HCT116 (cell line): ENCODE data around the gene PAXIP1. TPM values are rescaled to one million over a fixed set of nuclear protein-coding genes. Genes with fewer than 3 reads are reported as not detected.

Experiments
- ATAC-seq: fragments of 200-7000 bp; cut with Tn5 transposase; 2 replicates; pipeline ENCODE4 v1.9.1; 2020; ENCODE audit warnings: mild to moderate bottlenecking, moderate library complexity
- BruUV-seq: library from RNA; stranded (reverse); fragments of 400-500 nt; replicated peaks from 2 replicates; lab custom pipeline; 2021; lab: Mats Ljungman, UMichigan
- CTCF ChIA-PET: fragments of 300-600 bp; sonication (Branson Sonifier 250); formaldehyde crosslinking; loops from one replicate; lab custom pipeline; 2021; ENCODE audit warnings: antibody characterized with exemption; lab: Charles Lee
- POLR2A ChIA-PET: fragments of 300-600, 350-600 bp; sonication (Branson Sonifier 250); formaldehyde crosslinking; loops from one replicate; lab custom pipeline; 2021; ENCODE audit warnings: antibody characterized with exemption; lab: Charles Lee
- RAD21 ChIA-PET, 2 experiments: fragments of 300-600 bp; sonication (Branson Sonifier 250); formaldehyde crosslinking; loops; one replicate each; lab custom pipeline; 2023; ENCODE audit warnings: low total read pairs in 2 of 2; ENCODE audit not compliant: uncharacterized antibody in 2 of 2, unreplicated experiment in 2 of 2, low non-redundant PET in 1 of 2; lab: Charles Lee
- DNase-seq: peaks from one replicate; pipeline ENCODE4 v3.0.0-alpha.2; 2010; ENCODE audit warnings: low read depth, low spot score
- H2AFZ ChIP-seq: fragments of 200-600 bp; shearing (Covaris generic), sonication (generic); 2 replicates; pipeline ENCODE4 v1.6.1; 2017; ENCODE audit warnings: low read depth, mixed run types, mixed read lengths, antibody characterized with exemption, low read length; ENCODE audit not compliant: poor library complexity, severe bottlenecking
- H3K27ac ChIP-seq: 2 replicates; pipeline ENCODE4 v1.5.1; 2012; ENCODE audit warnings: low read depth, low read length
- H3K27me3 ChIP-seq: fragments of 200-600 bp; sonication (generic); 2 replicates; pipeline ENCODE4 v1.6.1; 2016; ENCODE audit warnings: mixed run types, low read length, mixed read lengths; ENCODE audit not compliant: insufficient read depth
- H3K36me3 ChIP-seq, 2 experiments: fragments of 200-500 bp in 1 of 2; fragments of 200-600 bp in 1 of 2; sonication (Bioruptor generic) in 1 of 2; sonication (generic) in 1 of 2; 2 replicates each; pipeline versions ENCODE4 v1.5.1 to v1.6.1; 2014 to 2016; ENCODE audit warnings: low read length in 2 of 2, inconsistent platforms in 1 of 2, mixed read lengths in 1 of 2, mixed run types in 1 of 2; ENCODE audit not compliant: insufficient read depth in 2 of 2, control insufficient read depth in 1 of 2
- H3K4me1 ChIP-seq, 2 experiments: fragments of 200-600 bp in 1 of 2; sonication (generic) in 1 of 2; 2 replicates each; pipeline versions ENCODE4 v1.5.1 to v1.6.1; 2012 to 2017; ENCODE audit warnings: low read length in 2 of 2, inconsistent platforms in 1 of 2, mild to moderate bottlenecking in 1 of 2, mixed read lengths in 1 of 2, mixed run types in 1 of 2, moderate library complexity in 1 of 2; ENCODE audit not compliant: insufficient read depth in 2 of 2, control insufficient read depth in 1 of 2
- H3K4me2 ChIP-seq: fragments of 200-600 bp; sonication (generic); 2 replicates; pipeline ENCODE4 v1.6.1; 2017; ENCODE audit warnings: mixed run types, low read length, mixed read lengths
- H3K4me3 ChIP-seq, 2 experiments: fragments of 200-600 bp in 1 of 2; sonication (generic) in 1 of 2; replicated peaks in 1 of 2; 2 replicates each; pipeline ENCODE4 v1.5.1; 2011 to 2016; ENCODE audit warnings: low read length in 2 of 2, control low read depth in 1 of 2, low read depth in 1 of 2, mild to moderate bottlenecking in 1 of 2, mixed read lengths in 1 of 2, mixed run types in 1 of 2
- H3K79me2 ChIP-seq: fragments of 200-600 bp; sonication (generic); 2 replicates; pipeline ENCODE4 v1.6.1; 2017; ENCODE audit warnings: mild to moderate bottlenecking, mixed run types, low read length, moderate library complexity, mixed read lengths; ENCODE audit not compliant: insufficient read depth
- H3K9ac ChIP-seq: fragments of 200-600 bp; sonication (generic); 2 replicates; pipeline ENCODE4 v1.6.1; 2016; ENCODE audit warnings: low read length, mixed read lengths
- H3K9me2 ChIP-seq: fragments of 200-600 bp; sonication (generic), shearing (Covaris generic); 2 replicates; pipeline ENCODE4 v1.6.1; 2017; ENCODE audit warnings: mixed run types, mild to moderate bottlenecking, moderate library complexity; ENCODE audit not compliant: insufficient read depth
- H3K9me3 ChIP-seq, 2 experiments: fragments of 200-500 bp in 1 of 2; fragments of 200-600 bp in 1 of 2; sonication (Bioruptor generic) in 1 of 2; sonication (generic) in 1 of 2; 2 replicates each; pipeline ENCODE4 v1.6.1; 2014 to 2017; ENCODE audit warnings: low read length in 2 of 2, mixed read lengths in 2 of 2, inconsistent platforms in 1 of 2, low read depth in 1 of 2, mild to moderate bottlenecking in 1 of 2, mixed run types in 1 of 2, moderate library complexity in 1 of 2; ENCODE audit not compliant: control insufficient read depth in 1 of 2, insufficient read depth in 1 of 2
- H4K20me1 ChIP-seq: fragments of 200-600 bp; sonication (generic), shearing (Covaris generic); 2 replicates; pipeline ENCODE4 v1.6.1; 2017; ENCODE audit warnings: mixed run types, mild to moderate bottlenecking, moderate library complexity; ENCODE audit not compliant: insufficient read depth
- CBX3 ChIP-seq: IDR thresholded peaks from 2 replicates; pipeline ENCODE4 v1.6.1; 2012; ENCODE audit warnings: low read depth
- CEBPB ChIP-seq: IDR thresholded peaks from 2 replicates; pipeline ENCODE4 v1.6.1; 2012; ENCODE audit warnings: low read depth
- ELF1 ChIP-seq: IDR thresholded peaks from 2 replicates; pipeline ENCODE4 v1.6.1; 2012; ENCODE audit warnings: low read depth, borderline replicate concordance
- EZH2 ChIP-seq: fragments of 200-600 bp; sonication (generic); IDR thresholded peaks from 2 replicates; pipeline ENCODE4 v1.6.1; 2017; ENCODE audit warnings: antibody characterized with exemption, mixed run types
- FOSL1 ChIP-seq: IDR thresholded peaks from 2 replicates; pipeline ENCODE4 v1.6.1; 2012; ENCODE audit warnings: low read depth
- POLR2A ChIP-seq: IDR thresholded peaks from 2 replicates; pipeline ENCODE4 v1.7.0; 2011; ENCODE audit warnings: borderline replicate concordance; ENCODE audit not compliant: insufficient read depth, insufficient read length; ENCODE audit errors: extremely low read depth
- RAD21 ChIP-seq: IDR thresholded peaks from 2 replicates; pipeline ENCODE4 v1.6.1; 2012; ENCODE audit warnings: low read depth, mild to moderate bottlenecking
- SIN3A ChIP-seq: IDR thresholded peaks from 2 replicates; pipeline ENCODE4 v1.6.1; 2012; ENCODE audit warnings: low read depth
- SP1 ChIP-seq: IDR thresholded peaks from 2 replicates; pipeline ENCODE4 v1.6.1; 2012; ENCODE audit warnings: low read depth
- TCF7L2 ChIP-seq: IDR thresholded peaks from 2 replicates; pipeline ENCODE4 v1.7.0; 2011; ENCODE audit warnings: borderline replicate concordance, inconsistent platforms; ENCODE audit not compliant: insufficient read depth, insufficient read length; ENCODE audit errors: extremely low read depth
- ZFX ChIP-seq: fragments of 450-650 bp; IDR thresholded peaks from 2 replicates; pipeline ENCODE4 v1.6.1; 2017
- ZNF274 ChIP-seq: fragments of 200-500 bp; sonication (Bioruptor generic); IDR thresholded peaks from 2 replicates; pipeline ENCODE4 v1.6.1; 2014; ENCODE audit warnings: mild to moderate bottlenecking, low read depth, low read length, inconsistent platforms
- intact Hi-C: fragments of 100-400 bp; cut with micrococcal nuclease; formaldehyde crosslinking; loops from 2 replicates; pipeline ENCODE4 v1.10.0; 2022
- total RNA-seq: library from RNA; stranded (reverse); gene quantifications from one replicate; pipeline ENCODE4 v1.2.1, GENCODE V29; 2021; ENCODE audit not compliant: unreplicated experiment
- TF ChIP-seq, protein P1 (sequence below): IDR thresholded peaks from 2 replicates; pipeline ENCODE4 v1.6.1; 2011; ENCODE audit warnings: mild to moderate bottlenecking, low read length, moderate library complexity; ENCODE audit not compliant: insufficient replicate concordance; ENCODE audit errors: extremely low read depth
- TF ChIP-seq, protein P2 (sequence below): IDR thresholded peaks from 2 replicates; pipeline ENCODE4 v1.6.1; 2012
- TF ChIP-seq, protein P3 (sequence below): IDR thresholded peaks from 2 replicates; pipeline ENCODE4 v1.6.1; 2012
- TF ChIP-seq, protein P4 (sequence below): IDR thresholded peaks from 2 replicates; pipeline ENCODE4 v1.6.1; 2012; ENCODE audit warnings: low read depth

PAXIP1 gene
- total RNA-seq, 1 experiment from 2014 or later: 20.4 TPM

DNA sequence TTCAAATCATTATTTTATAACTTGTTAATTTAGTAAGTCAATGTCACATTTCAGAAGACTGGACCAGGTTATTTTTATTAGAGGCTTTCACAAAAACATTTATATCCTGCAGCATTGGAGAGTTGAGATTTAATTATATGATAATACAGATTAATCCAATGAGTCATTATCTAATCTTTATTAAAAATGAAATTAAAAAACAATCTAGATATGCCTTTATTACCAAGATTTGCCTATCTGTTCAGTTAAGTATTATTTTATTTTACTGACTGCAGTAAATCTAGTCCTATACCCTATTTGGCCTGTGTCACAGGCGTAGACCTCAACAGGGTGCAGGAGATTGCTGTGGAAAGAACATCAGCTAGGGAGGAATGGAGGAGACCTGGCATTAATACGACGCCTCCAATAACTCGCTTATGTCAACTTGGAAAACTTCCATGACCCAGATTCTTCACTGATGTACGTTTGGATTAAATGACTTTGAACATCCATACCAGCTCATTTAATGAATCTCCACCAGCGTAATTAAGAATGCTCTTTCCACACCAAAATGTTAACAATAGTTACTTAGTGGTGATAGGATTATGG, 18.2 kb downstream of the PAXIP1 start:
- ATAC-seq (no peak), DNase-seq (no peak)
- intact Hi-C loops: no loop called here
- H3K27ac ChIP-seq: no peak overlapping the region
- no peaks in the 10 kb centered on the region for H3K4me1 ChIP-seq
- no peak overlapping the region for H3K4me3 ChIP-seq
- RAD21 ChIA-PET: no interaction called here
- H3K79me2 ChIP-seq: peaks cover 55% of the 10 kb centered on the region
- no peaks in the 10 kb centered on the region for H4K20me1 ChIP-seq
- no peaks in the 10 kb centered on the region for H3K9me3 ChIP-seq
- TF ChIP-seq FOSL1: no peak
- no peak for TF ChIP-seq SIN3A
- TF ChIP-seq EZH2: no peak
- TF ChIP-seq ZFX: no peak
- TF ChIP-seq, protein P1, sequence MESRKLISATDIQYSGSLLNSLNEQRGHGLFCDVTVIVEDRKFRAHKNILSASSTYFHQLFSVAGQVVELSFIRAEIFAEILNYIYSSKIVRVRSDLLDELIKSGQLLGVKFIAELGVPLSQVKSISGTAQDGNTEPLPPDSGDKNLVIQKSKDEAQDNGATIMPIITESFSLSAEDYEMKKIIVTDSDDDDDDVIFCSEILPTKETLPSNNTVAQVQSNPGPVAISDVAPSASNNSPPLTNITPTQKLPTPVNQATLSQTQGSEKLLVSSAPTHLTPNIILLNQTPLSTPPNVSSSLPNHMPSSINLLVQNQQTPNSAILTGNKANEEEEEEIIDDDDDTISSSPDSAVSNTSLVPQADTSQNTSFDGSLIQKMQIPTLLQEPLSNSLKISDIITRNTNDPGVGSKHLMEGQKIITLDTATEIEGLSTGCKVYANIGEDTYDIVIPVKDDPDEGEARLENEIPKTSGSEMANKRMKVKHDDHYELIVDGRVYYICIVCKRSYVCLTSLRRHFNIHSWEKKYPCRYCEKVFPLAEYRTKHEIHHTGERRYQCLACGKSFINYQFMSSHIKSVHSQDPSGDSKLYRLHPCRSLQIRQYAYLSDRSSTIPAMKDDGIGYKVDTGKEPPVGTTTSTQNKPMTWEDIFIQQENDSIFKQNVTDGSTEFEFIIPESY: no peak
- TF ChIP-seq, protein P2, sequence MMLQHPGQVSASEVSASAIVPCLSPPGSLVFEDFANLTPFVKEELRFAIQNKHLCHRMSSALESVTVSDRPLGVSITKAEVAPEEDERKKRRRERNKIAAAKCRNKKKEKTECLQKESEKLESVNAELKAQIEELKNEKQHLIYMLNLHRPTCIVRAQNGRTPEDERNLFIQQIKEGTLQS: no peak
- TF ChIP-seq ELF1: no peak
- no peak for TF ChIP-seq POLR2A
- TF ChIP-seq CEBPB: no peak
- TF ChIP-seq RAD21: no peak
- no peak for TF ChIP-seq TCF7L2
- TF ChIP-seq CBX3: no peak
- TF ChIP-seq ZNF274: no peak
- TF ChIP-seq, protein P3, sequence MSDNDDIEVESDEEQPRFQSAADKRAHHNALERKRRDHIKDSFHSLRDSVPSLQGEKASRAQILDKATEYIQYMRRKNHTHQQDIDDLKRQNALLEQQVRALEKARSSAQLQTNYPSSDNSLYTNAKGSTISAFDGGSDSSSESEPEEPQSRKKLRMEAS: no peak
- TF ChIP-seq SP1: no peak
- TF ChIP-seq, protein P4, sequence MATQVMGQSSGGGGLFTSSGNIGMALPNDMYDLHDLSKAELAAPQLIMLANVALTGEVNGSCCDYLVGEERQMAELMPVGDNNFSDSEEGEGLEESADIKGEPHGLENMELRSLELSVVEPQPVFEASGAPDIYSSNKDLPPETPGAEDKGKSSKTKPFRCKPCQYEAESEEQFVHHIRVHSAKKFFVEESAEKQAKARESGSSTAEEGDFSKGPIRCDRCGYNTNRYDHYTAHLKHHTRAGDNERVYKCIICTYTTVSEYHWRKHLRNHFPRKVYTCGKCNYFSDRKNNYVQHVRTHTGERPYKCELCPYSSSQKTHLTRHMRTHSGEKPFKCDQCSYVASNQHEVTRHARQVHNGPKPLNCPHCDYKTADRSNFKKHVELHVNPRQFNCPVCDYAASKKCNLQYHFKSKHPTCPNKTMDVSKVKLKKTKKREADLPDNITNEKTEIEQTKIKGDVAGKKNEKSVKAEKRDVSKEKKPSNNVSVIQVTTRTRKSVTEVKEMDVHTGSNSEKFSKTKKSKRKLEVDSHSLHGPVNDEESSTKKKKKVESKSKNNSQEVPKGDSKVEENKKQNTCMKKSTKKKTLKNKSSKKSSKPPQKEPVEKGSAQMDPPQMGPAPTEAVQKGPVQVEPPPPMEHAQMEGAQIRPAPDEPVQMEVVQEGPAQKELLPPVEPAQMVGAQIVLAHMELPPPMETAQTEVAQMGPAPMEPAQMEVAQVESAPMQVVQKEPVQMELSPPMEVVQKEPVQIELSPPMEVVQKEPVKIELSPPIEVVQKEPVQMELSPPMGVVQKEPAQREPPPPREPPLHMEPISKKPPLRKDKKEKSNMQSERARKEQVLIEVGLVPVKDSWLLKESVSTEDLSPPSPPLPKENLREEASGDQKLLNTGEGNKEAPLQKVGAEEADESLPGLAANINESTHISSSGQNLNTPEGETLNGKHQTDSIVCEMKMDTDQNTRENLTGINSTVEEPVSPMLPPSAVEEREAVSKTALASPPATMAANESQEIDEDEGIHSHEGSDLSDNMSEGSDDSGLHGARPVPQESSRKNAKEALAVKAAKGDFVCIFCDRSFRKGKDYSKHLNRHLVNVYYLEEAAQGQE: no peak
- peaks cover 10 to 15% of the 10 kb centered on the region in 2 experiments; a peak in 3 of 4 replicates for H3K36me3 ChIP-seq
- no peaks in the 10 kb centered on the region for H3K27me3 ChIP-seq
- no peak overlapping the region for H3K9ac ChIP-seq
- H3K9me2 ChIP-seq: no peaks in the 10 kb centered on the region
- CTCF ChIA-PET: no interaction called here
- BruUV-seq: no TSS peak
- H2AFZ ChIP-seq: no peak overlapping the region
- POLR2A ChIA-PET: no interaction called here
- no peak overlapping the region for H3K4me2 ChIP-seq
